HG03060 (cell line): ENCODE results near the gene TARS3.

ENCODE experiments used
- ATAC-seq: cut with Tn5 transposase; IDR thresholded peaks from one replicate; pipeline ENCODE4 v1.9.1; 2021; ENCODE audit warnings: low read depth, moderate number of reproducible peaks; ENCODE audit not compliant: unreplicated experiment

TARS3 gene

DNA sequence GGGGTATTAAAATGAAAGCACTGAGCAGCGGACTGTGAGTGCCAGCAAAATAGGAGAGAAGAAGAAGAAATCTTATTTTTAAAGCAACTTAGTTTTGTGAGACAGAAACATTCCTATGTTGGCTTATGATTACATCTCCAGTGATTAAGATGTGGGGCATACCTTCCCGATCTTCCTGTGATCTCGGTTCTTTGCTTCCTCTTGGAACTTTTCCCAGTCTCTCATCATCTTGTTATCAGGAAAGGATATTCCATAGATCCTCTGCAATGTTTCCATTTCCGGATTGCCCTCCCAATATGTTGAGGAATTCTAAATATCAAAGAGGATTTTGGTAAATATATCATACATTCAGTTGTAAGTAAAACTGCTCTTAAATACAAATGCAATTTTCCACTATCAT lies 22.2 kb downstream of the TARS3 start:
- no peak for ATAC-seq

DNA sequence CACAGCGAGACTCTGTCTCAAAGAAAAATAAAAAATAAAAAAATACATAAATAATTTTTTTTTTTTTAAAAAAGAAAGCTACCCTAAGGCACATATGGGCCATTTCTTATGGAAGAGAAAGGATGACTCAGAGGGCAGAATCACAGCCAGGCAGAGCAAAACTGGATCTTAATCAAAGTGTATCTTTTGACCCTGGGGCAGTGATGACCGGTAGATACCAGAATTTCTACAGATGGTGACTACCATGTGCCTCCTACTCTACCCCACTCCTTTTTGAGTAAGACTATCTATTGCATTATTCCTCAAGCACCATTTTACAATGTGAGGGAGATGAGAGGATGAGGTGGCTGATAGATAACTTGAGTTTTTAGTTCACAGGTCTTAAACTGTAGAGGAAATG lies 26.0 kb downstream of the TARS3 start:
- no peak for ATAC-seq

DNA sequence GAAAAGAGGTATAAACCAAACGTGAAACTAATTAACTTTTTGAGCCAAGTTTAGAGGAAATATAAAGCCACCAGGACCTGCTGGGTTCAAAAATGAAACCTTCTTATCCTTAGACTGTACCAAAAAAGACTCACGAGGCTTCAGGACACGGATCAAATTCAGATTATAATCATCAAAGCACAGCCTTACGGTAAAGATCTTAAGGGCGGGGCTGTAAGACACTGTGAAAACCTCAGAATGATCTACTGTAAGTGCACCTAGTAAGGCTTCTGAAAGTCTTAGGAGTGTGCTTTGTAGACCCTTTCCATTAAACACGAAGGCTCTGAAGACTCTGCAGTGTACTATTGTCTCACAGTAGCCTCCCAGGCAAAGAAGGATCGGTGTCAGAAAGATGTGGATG lies 26.8 kb downstream of the TARS3 start:
- ATAC-seq: no peak

DNA sequence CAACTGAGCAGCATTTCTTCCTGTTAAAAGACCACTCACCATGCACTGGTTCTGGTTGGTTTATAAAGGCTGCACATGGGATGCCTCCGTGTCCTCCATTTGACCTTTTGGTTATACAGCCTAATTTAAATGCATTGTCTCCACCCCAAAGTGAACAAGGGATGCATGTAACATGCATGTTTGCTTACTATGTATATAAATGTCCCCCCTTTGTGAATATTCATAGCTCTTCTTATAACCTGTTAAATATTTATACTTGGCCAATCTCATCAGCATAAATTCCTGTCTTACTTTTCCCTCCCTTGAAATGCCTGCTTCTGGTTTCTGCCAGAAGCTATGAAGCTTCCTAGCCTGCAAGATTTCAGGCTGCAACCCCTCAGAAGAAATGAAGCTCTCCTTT lies 27.4 kb downstream of the TARS3 start:
- ATAC-seq: no peak

DNA sequence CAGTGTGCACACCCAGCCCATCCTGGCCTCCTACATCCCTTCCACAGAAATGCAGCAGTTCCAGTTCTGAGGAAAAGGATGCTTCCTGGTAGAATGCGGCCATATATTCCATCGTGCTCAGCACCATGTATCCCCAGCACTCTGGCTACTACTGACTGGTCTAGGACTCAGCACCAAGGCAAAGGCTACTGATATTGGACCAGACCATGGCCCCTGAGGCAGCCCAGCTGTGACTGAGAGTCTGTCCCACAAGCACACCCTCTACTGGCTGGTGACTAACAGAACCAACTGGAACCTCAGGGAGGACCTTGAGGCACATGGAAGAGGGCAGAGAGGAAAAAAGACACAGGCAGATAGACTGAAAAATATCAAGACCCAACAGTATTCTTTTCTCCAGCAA lies 30.0 kb downstream of the TARS3 start:
- ATAC-seq: no peak

DNA sequence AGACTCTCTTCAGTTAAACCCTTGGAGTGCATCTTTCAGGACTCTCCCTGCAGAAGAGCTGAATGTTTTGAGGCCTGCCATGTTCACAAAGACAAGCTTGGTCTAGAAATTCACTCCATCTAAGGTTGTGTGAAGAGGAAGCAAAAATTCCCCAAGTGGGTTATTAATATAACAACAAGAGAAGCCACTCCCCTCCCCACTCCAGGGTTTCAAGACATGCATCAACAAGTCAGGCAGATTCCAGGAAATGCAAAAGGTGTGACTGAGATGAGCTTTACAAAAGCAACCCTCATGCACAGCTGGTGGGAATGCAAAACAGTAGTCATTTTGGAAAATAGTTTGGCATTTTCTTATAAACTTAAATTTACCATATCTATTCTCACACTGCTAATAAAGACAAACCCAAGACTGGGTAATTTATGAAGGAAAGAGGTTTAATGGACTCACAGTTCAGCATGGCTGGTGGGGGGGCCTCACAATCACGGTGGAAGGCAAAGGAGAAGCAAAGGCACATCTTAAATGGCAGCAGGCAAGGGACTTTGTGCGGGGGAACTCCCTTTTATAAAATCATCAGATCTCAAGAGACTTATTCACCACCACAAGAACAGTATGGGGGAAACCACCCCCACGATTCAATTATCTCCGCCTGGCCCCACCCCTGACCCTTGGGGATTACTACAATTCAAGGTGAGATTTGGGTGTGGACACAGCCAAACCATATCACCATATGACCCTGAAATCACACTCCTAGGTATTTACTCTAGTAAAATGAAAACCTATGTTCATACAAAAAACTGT lies 31.3 kb downstream of the TARS3 start:
- no peak for ATAC-seq

DNA sequence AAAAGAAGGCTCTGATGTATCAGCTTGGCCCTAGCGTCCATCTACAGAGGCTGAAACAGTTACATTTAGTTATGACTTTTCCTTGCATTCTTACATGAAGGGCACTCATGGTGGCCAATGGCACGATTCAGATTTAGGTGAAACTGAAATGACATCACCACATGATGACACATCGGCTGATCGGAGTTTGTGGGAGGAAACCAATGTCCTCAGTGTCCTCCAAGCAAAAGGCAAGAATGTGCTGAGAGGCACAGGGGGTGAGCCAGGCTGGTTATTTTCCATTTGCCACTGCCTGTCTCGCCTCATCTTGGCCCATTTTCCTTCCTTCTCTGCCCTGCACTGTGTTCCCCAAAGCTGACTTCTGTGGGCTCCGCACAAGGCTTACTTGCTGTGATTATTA lies 34.4 kb downstream of the TARS3 start:
- ATAC-seq: no peak

DNA sequence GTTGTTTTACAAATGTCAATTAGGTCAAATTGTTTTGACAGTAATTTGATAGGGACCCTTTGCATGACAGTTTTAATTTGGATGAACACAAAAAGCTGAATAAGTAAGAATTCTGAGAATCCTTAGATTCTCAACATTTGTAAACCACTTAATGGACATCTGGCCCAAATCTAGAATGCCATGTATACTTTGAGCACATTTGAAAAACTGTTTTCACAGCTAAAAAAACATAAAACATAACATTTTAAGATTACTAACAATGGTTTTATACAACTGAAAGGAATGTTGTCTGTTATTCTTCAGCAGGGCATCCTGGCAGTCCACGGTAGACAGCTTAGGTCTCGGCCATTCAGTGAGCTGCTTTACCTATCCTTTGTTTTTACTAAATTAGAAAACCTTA lies 37.6 kb downstream of the TARS3 start:
- ATAC-seq: no peak

DNA sequence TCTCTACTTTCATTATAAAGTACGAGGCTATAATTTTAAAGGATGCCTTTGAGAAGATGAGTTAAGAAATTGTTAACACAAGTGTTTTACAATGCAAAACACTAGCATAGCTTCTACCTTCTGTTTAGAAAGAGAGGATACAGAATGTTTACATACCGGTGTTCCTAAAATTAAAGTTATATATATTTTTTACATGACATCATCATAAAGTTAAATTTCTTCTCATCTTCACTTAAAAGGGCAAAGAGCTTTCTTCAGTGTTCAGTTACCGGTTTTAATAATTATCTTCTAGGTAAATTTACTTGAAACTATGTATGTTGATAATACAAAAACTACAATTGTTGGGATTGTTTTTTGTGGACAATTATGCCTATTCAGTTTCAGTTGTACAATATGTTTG lies 39.4 kb downstream of the TARS3 start:
- no peak for ATAC-seq

DNA sequence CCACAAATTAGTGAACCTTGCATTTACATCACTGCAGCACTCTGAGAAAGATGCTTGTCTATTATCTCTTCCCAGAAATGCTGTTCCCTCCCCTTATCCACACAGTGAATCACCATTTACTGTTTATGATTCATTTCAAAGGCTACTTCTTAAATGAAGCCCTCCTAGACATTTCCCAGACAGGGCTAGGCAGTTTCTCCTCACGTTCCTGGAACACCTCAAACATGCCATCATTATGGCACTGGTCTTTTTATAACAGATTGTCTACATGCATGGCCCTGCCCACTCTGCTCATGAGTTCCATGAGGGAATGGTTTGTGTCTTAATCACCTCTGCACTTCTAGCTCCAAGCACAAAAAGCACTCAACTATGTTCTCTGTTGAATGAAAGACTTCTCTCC lies 39.9 kb downstream of the TARS3 start:
- ATAC-seq: no peak

DNA sequence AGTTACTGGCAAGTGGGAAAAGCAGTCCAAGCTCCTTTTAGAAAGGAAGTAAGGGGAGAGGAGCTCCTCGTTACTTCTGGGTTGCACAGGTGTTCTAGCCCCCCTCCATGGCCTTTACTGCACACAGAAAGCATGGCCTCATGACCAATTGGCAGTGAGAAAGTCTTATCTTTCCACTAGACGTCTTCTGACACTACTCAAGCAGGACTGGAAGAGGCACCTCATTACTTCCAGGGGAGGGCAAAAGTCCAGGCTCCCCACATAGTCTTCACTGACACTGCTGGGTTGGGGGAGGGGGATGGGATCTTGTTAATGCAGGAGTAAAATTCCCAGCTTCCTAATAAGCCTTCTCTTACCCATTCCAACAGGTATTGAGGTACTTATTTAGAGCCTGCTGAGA lies 44.5 kb downstream of the TARS3 start:
- no peak for ATAC-seq

DNA sequence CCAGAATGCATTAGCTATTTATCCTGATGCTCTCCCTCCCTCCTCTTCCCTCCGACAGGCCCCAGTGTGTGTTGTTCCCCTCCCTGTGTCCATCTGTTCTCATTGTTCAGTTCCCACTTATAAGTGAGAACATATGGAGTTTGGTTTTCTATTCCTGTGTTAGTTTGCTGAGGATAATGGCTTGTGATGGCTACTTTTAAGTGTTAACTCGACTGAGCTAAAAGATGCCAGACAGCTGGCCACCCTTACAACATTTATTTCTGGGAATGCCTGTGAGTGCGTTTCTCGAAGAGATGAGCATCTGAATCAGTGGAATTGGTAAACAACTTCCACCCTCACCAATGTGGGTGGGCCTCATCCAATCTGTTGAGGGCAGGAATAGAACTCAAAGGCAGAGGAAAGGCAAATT lies 47.3 kb downstream of the TARS3 start:
- ATAC-seq: no peak

DNA sequence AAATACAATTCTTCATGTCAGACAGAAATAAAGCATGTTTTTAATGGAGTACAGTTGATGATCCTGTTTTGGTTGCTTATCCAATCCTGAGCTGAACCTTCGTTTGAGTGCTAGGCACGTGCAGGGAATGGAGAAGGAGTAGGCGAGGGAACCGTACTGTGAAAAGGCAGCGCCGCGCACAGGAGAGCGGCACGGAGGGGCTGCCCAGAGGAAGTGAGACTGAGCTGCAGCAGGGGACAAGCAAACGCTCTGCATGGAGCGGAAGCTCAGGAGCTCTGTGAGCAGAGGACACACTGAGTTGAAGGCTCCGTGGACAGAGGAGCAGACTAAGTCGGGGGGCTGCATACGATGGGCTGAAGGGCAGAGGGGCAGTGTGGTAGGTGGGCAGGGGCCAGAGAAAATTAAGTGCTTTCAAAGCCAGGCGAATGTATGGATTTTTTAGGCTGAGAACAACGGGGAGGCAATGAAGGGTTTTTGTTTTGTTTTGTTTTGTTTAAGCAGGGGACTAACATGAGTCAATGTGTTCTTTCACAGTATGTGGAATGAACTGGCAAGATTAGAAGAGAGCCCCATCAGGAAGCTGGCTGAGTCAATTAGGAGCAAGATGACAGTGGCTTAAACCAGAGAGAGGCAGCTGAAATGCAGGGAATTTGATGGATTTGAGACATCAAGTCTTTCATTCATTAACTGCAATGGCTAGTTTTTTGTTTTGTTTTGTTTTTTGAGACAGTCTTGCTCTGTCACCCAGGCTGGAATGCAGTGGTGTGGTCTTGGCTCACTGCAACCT lies 48.3 kb downstream of the TARS3 start:
- ATAC-seq: no peak

DNA sequence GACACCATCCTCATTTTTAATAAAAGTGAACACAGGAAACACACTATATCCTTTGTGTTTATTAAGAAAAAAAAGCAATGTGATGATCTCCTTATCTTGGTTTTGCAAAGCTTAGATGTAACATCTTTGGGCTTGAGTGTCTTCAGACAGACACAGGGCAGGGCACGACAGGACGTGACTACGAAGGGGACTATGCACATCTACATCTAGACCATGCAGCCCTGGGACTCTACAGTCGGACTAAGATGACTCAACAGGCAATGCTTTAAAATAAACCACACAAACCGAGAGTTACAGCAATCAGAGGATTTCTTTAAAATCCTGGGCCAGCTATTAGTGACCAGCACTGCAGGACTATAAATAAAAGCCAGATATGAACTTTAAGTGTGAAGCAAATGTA lies 49.3 kb downstream of the TARS3 start:
- no peak for ATAC-seq

DNA sequence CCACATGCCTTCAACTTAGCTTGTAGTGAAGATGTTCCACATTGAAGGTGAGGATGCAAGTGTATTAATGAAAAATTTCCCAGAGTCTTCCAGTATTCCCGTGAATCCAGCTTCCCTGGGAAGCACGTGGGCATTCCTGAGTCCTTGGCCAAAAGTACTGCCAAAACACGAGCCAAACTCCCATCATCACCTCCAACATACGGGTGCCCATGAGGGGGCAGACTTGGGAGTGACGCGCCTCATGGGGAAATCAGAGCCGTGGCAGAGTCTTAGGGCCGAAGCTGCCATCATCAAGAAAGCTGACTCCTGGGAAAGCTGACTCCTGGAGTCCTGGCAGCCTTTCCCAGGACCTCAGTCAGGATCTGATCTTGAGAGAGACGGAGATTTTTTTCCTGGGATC lies 52.0 kb downstream of the TARS3 start:
- ATAC-seq: no peak

DNA sequence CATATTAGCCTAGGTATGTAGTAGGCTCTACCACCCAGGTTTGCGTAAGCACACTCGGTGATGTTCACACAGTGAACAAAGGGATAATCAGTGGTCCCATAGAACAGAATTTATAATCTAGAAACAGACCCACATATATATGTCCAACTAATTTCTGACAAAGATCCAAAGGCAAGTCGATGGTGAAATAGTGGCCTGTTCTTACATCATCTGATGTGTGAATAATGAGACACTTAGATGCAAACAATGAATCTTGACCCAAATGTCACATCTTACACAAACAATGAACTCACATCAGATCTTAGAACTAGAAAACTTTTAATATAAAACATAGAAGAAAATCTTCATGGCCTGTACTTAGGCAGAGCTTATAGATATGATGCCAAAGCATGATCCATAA lies 54.5 kb downstream of the TARS3 start:
- ATAC-seq: no peak

DNA sequence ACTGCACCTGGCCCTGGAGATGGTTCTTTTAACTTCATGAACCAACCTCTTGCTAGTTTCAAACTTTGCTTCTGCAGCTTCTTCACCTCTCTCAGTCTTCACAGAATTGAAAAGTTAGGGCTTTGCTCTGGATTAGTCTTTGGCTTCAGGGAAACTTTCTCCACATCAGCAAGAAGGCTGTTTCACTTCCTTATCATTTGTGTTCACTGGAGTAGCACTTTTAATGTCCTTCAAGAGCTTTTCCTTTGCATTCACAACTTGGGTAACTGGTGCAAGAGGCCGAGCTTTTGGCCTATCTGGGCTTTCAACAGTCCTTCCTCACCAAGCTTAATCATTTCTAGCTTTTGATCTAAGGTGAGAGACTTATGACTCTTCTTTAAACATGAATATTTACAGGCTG lies 56.4 kb downstream of the TARS3 start:
- no peak for ATAC-seq

DNA sequence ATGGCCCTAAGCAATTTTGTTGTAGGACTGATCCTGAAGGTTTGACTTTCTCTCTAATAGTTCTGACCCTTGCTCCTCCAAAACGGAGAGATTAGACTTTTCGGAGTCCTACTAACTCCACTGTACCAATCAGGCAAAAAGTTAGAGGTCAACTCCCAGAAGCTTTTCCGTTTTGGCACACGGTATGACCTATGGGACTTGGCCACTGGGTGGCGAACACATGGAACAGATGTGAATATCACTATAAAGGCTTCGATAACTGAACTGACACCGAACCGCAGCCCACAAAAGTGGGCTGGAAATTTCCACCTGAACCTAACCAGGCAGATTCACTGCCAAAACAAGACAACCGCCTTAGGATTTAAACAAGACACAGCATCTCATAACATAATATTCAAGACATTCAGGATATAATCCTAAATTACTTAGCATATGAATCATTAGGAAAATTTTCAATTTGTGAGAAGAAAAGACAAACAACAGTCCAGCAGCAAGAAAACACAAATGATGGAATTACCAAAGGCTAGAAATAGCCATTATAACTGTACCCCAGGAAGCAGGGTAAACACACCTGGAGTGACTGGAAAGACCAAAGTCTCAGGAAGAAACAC lies 59.9 kb downstream of the TARS3 start:
- ATAC-seq: no peak

DNA sequence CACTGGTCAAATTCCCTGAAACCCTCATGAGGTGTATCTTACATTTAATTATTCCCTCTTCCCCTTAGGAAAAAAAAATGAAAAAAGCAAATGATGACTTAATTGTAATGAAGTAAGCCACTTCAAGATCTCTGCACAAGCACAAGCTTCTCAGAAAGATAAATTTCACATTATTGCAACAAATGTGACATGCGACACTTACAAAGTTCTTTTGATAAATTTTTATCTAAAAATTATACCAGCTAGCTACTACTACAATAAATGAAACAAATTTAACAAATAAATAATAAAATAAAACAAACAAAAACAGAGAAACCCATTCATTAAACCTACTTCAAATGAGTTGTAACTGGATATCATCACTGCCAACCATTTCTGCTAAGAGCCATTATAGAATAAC lies 62.1 kb downstream of the TARS3 start:
- no peak for ATAC-seq

DNA sequence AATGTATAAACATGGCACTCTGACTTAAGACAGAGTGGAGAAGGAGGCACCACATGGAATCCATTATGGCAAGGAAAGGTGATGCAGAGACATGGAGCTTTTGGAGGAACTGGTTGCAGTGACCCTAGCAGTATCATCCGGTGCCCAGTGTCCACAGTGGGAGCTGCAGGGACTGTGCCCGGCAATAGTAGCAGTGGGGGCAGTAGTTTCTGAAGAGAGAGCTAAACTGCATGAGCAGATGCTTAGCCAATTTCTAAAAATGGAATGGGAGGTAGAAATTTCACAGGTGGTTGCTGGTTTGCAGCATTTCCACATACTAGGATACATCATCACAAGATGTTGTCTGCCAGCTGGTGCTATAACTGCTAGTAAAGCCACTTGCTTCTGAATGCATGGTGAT lies 64.3 kb downstream of the TARS3 start:
- ATAC-seq: no peak

DNA sequence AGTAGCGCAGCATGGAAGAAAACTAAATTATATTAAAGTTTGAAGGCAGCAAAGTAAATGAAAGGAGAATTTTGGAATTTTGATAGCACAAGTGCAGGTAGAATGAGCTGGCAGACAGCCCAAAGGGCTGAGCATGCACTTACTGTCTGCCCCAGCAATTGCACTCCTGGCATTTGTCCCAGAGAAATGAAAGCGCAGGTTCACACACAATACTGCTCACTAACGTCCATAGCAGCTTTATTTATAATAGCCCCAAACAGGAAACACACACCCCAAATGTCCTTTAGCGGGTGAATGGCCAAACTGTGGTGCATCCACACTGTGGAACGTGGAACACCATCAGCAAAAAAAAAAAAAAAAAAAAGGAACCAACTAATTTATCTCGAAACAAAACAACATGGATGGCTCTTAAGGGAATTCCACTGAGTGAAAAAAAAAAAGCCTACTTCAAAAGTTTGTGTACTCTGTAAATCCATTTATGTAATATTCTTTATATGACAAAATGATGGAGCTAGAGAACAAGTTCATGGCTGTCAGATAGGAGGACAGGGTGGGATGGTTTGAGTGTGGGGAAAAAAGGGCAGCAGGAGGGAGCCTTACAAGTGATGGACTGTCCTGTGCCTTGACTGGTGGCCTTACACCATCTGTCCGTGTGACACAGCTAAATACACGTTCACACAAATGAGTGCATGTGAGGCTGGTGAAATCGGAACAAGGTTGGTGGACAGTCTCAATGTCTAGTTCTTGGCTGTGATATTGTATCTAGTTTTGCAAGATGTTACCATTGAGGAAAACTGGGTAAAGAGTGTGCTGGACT lies 66.1 kb downstream of the TARS3 start:
- no peak for ATAC-seq
